Skeletal muscle cell (primary cell): ENCODE data around the gene PRSS37.

Source experiments
- DNase-seq: peaks from one replicate; pipeline ENCODE4 v3.0.0-alpha.2; 2010; ENCODE audit warnings: low read depth
- H3K4me3 ChIP-seq: 2 replicates; pipeline ENCODE4 v1.5.1; 2011; ENCODE audit warnings: low read depth, mild to moderate bottlenecking, control low read depth, low read length, moderate library complexity

The PRSS37 gene

GRCh38 chr7:141792526-141792925 is 48.8 kb downstream of the PRSS37 start:
- DNase-seq = no peak
- H3K4me3 ChIP-seq = no peak overlapping the region

GRCh38 chr7:141789917-141790316 is 51.4 kb downstream of the PRSS37 start, which contains the start of gene TAS2R5:
TAS2R5 (plus strand) TSS chr7:141790217; CDS start chr7:141790362, 145 bp downstream.
- H3K4me3 ChIP-seq = no peak within 1 kb of the TSS
- no peak for DNase-seq

GRCh38 chr7:141788296-141788695 is 53.0 kb downstream of the PRSS37 start:
- DNase-seq = no peak

More at GRCh38 chr7:141788296-141788695, 53.0 kb downstream of the PRSS37 start:
- no peak overlapping the region for H3K4me3 ChIP-seq
